ENCODE measurements around the gene ACACA. TPM values are rescaled to one million over a fixed set of nuclear protein-coding genes. Genes with fewer than 3 reads are reported as not detected.
A peak's percentile ranks its signal among the peaks of the same experiment; 100 is the strongest.
"Not testable (repeated sequence)": the region's sequence is repeated elsewhere in the genome, so short reads cannot be mapped to it uniquely, and the experiment has no call there.

Gene ACACA
- total and polyA plus RNA-seq, 2 donors (not counting 1 experiment from before 2014, with no cell fraction given): 4.8 to 26.2 TPM

GRCh38 chr17:37446027-37446426 lies 39.4 kb upstream of the ACACA start:
- H3K36me3 ChIP-seq (replicated peaks in 1 of 2; ENCODE audit: control extremely low read depth in 1 of 2, control insufficient read depth in 1 of 2, extremely low read depth in 1 of 2, insufficient read depth in 2 of 2, low read length in 1 of 2): peaks cover 11 to 46% of the 10 kb centered on the region in 2 experiments
- no peaks in the 10 kb centered on the region for H3K9me3 ChIP-seq (ENCODE audit: control extremely low read depth in 1 of 3, control insufficient read depth in 2 of 3, insufficient read depth in 1 of 3, low read length in 2 of 3)
- no peak overlapping the region for H3K27ac ChIP-seq (ENCODE audit: low read length in 2 of 2)
- ATAC-seq (ENCODE audit: low read depth): no peak
- POLR2A ChIA-PET: no interaction called here
- H3K4me1 ChIP-seq (ENCODE audit: control insufficient read depth in 2 of 2, insufficient read depth in 2 of 2, low read length in 2 of 2): peaks cover 5 to 6% of the 10 kb centered on the region in 2 donors
- H4K20me1 ChIP-seq (ENCODE audit: control insufficient read depth, insufficient read depth, low read length, poor library complexity, severe bottlenecking): no peaks in the 10 kb centered on the region
- no CpG with 5 or more reads among the region's 4 CpGs for WGBS (ENCODE audit: insufficient coverage)
- H3K27me3 ChIP-seq (replicated peaks in 1 of 4; ENCODE audit: control extremely low read depth in 1 of 4, control insufficient read depth in 3 of 4, insufficient read depth in 4 of 4, low read length in 3 of 4): no peaks in the 10 kb centered on the region
- intact Hi-C loops (cut with micrococcal nuclease): no loop called here
- H3K4me2 ChIP-seq (replicated peaks; ENCODE audit: low read depth, low read length, poor library complexity, severe bottlenecking): no peak overlapping the region
- DNase-seq: no peak
- Mint-ChIP-seq H3K27ac (no peak overlapping the region), H3K27me3 (no peaks in the 10 kb centered on the region), H3K4me3 (no peak overlapping the region), H3K4me1 (peaks cover 7% of the 10 kb centered on the region), H3K9me3 (ENCODE audit: insufficient read depth) (no peaks in the 10 kb centered on the region)
- no peak overlapping the region for H2AFZ ChIP-seq (ENCODE audit: insufficient read depth, low read depth, low read length, poor library complexity, severe bottlenecking)
- no peak for TF ChIP-seq EZH2 (IDR thresholded peaks at IDR 0.05; ENCODE audit: borderline replicate concordance, insufficient read depth, low read depth, low read length, poor library complexity, severe bottlenecking)
- TF ChIP-seq, protein P1, sequence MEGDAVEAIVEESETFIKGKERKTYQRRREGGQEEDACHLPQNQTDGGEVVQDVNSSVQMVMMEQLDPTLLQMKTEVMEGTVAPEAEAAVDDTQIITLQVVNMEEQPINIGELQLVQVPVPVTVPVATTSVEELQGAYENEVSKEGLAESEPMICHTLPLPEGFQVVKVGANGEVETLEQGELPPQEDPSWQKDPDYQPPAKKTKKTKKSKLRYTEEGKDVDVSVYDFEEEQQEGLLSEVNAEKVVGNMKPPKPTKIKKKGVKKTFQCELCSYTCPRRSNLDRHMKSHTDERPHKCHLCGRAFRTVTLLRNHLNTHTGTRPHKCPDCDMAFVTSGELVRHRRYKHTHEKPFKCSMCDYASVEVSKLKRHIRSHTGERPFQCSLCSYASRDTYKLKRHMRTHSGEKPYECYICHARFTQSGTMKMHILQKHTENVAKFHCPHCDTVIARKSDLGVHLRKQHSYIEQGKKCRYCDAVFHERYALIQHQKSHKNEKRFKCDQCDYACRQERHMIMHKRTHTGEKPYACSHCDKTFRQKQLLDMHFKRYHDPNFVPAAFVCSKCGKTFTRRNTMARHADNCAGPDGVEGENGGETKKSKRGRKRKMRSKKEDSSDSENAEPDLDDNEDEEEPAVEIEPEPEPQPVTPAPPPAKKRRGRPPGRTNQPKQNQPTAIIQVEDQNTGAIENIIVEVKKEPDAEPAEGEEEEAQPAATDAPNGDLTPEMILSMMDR (IDR thresholded peaks at IDR 0.05): no peak
- no peak overlapping the region for H3K4me3 ChIP-seq (ENCODE audit: control extremely low read depth in 1 of 5, extremely low read depth in 1 of 5, insufficient read depth in 1 of 5, low read depth in 2 of 5, low read length in 4 of 5)
- H3K9ac ChIP-seq (ENCODE audit: low read length): no peak overlapping the region
- CTCF ChIA-PET: no interaction called here
- H3K79me2 ChIP-seq (ENCODE audit: control insufficient read depth, insufficient read depth, low read length): no peaks in the 10 kb centered on the region

- peaks cover 10 to 50% of the 10 kb centered on the region in 2 experiments for H3K36me3 ChIP-seq (replicated peaks in 1 of 2; ENCODE audit: control extremely low read depth in 1 of 2, control insufficient read depth in 1 of 2, extremely low read depth in 1 of 2, insufficient read depth in 2 of 2, low read length in 1 of 2)
- CTCF ChIA-PET: interaction anchor here (0.9 kb wide), 1 partner anchor 27 kb away, joined by 4 read pairs; no protein-coding TSS in a partner anchor
- intact Hi-C loops (cut with micrococcal nuclease): not testable (repeated sequence)
These were observed 34.9 kb upstream of the ACACA start for GRCh38 chr17:37441369-37442014.

More at GRCh38 chr17:37441369-37442014, 34.9 kb upstream of the ACACA start:
- H3K9ac ChIP-seq (ENCODE audit: low read length); H3K4me3 ChIP-seq (ENCODE audit: control extremely low read depth in 1 of 5, extremely low read depth in 1 of 5, insufficient read depth in 1 of 5, low read depth in 2 of 5, low read length in 4 of 5); H3K27me3 ChIP-seq (replicated peaks in 1 of 4; ENCODE audit: control extremely low read depth in 1 of 4, control insufficient read depth in 3 of 4, insufficient read depth in 4 of 4, low read length in 3 of 4); H3K4me2 ChIP-seq (replicated peaks; ENCODE audit: low read depth, low read length, poor library complexity, severe bottlenecking); H3K27me3 Mint-ChIP-seq; H3K79me2 ChIP-seq (ENCODE audit: control insufficient read depth, insufficient read depth, low read length); H3K27ac ChIP-seq (ENCODE audit: low read length in 2 of 2); H3K9me3 ChIP-seq (ENCODE audit: control extremely low read depth in 1 of 3, control insufficient read depth in 2 of 3, insufficient read depth in 1 of 3, low read length in 2 of 3); H3K4me1 ChIP-seq (ENCODE audit: control insufficient read depth in 2 of 2, insufficient read depth in 2 of 2, low read length in 2 of 2); H3K27ac Mint-ChIP-seq; H3K4me1 Mint-ChIP-seq; H3K4me3 Mint-ChIP-seq; H2AFZ ChIP-seq (ENCODE audit: insufficient read depth, low read depth, low read length, poor library complexity, severe bottlenecking); H3K9me3 Mint-ChIP-seq (ENCODE audit: insufficient read depth); H4K20me1 ChIP-seq (ENCODE audit: control insufficient read depth, insufficient read depth, low read length, poor library complexity, severe bottlenecking): not testable (repeated sequence)
- peak; percentile 68 for ATAC-seq (ENCODE audit: low read depth)
- POLR2A ChIA-PET: interaction anchor here (0.6 to 0.8 kb wide), 3 partner anchors 83 to 152 kb away, joined by 3 to 8 read pairs (median 3); no protein-coding TSS in a partner anchor
- WGBS (ENCODE audit: insufficient coverage): 81% methylated on average over 5 of the region's 12 CpGs
- peak; percentile 35 for DNase-seq

Data from B cell (primary cell).